HepG2 (cell line): Measurements from ENCODE around the gene BTBD6. TPM values are rescaled to one million over a fixed set of nuclear protein-coding genes. Genes with fewer than 3 reads are reported as not detected.

Experiments
- ATAC-seq: fragments of 200-7000 bp; cut with Tn5 transposase; 3 replicates; pipeline ENCODE4 v1.9.1; 2020; ENCODE audit warnings: mild to moderate bottlenecking, moderate library complexity
- BruUV-seq: library from RNA; stranded (reverse); fragments of 400-500 nt; replicated peaks from 2 replicates; lab custom pipeline; 2021; lab: Mats Ljungman, UMichigan
- CTCF ChIA-PET: fragments of 300-600 bp; formaldehyde crosslinking; extraction: SDS; loops from one replicate; lab custom pipeline; 2021; ENCODE audit warnings: low total read pairs, inconsistent platforms, low intra/inter-chr PET ratio; lab: Yijun Ruan, JAX
- POLR2A ChIA-PET: fragments of 350-600 bp; sonication (Branson Sonifier 250); formaldehyde crosslinking; loops from one replicate; lab custom pipeline; 2020; ENCODE audit warnings: antibody characterized with exemption, inconsistent platforms; lab: Yijun Ruan, JAX
- DNase-seq: peaks from one replicate; pipeline ENCODE4 v3.0.0-alpha.2; 2015; ENCODE audit warnings: low spot score
- FAIRE-seq: peaks from 3 replicates; lab custom pipeline; 2011; peaks lifted over from hg19 to GRCh38; lab: Jason Lieb, UNC
- H2AFZ ChIP-seq: one replicate; pipeline ENCODE4 v1.6.1; 2011; ENCODE audit warnings: low read length, inconsistent platforms
- H3K27ac ChIP-seq: fragments of 300-600 bp; 3 replicates; pipeline ENCODE4 v1.8.0; 2011; ENCODE audit warnings: mixed run types, mild to moderate bottlenecking, mixed read lengths, low read length, inconsistent platforms; ENCODE audit not compliant: insufficient read depth; ENCODE audit errors: extremely low read length
- H3K27me3 ChIP-seq, 2 experiments: fragments of 200-600 bp in 1 of 2; 2 replicates in 1 of 2; 3 replicates in 1 of 2; pipeline versions ENCODE4 v1.6.0 to v1.8.0; 2011; ENCODE audit warnings: low read length in 2 of 2, mild to moderate bottlenecking in 2 of 2, moderate library complexity in 2 of 2, inconsistent platforms in 1 of 2; ENCODE audit not compliant: insufficient read depth in 2 of 2, control insufficient read depth in 1 of 2
- H3K36me3 ChIP-seq, 2 experiments: fragments of 200-600 bp in 1 of 2; replicated peaks in 1 of 2; 2 replicates in 1 of 2; 3 replicates in 1 of 2; pipeline versions ENCODE4 v1.5.1 to v1.8.0; 2011; ENCODE audit warnings: low read length in 2 of 2, inconsistent platforms in 1 of 2; ENCODE audit not compliant: insufficient read depth in 2 of 2, control insufficient read depth in 1 of 2
- H3K4me1 ChIP-seq: 2 replicates; pipeline ENCODE4 v1.5.1; 2012; ENCODE audit warnings: low read length, inconsistent platforms; ENCODE audit not compliant: insufficient read depth
- H3K4me2 ChIP-seq: 2 replicates; pipeline ENCODE4 v1.6.0; 2011; ENCODE audit warnings: low read depth, low read length, inconsistent platforms
- H3K4me3 ChIP-seq, 3 experiments: fragments of 200-600 bp in 1 of 3; sonication (generic), shearing (Covaris generic) in 1 of 3; replicated peaks in 1 of 3; 2 replicates each; pipeline ENCODE4 v1.5.1; 2011 to 2016; ENCODE audit warnings: low read length in 3 of 3, inconsistent platforms in 2 of 3, low read depth in 2 of 3, mild to moderate bottlenecking in 2 of 3, control low read depth in 1 of 3, mixed read lengths in 1 of 3; ENCODE audit not compliant: insufficient read depth in 1 of 3
- H3K79me2 ChIP-seq: one replicate; pipeline ENCODE4 v1.6.1; 2011; ENCODE audit warnings: low read length, inconsistent platforms; ENCODE audit not compliant: insufficient read depth
- H3K9ac ChIP-seq: 2 replicates; pipeline ENCODE4 v1.6.0; 2011; ENCODE audit warnings: mild to moderate bottlenecking, low read depth, low read length, inconsistent platforms; ENCODE audit not compliant: insufficient read depth
- H3K9me3 ChIP-seq: 2 replicates; pipeline ENCODE4 v1.5.1; 2012; ENCODE audit warnings: mild to moderate bottlenecking, low read length
- H4K20me1 ChIP-seq: 2 replicates; pipeline ENCODE4 v1.6.0; 2011; ENCODE audit warnings: inconsistent platforms, mild to moderate bottlenecking, low read length, moderate library complexity; ENCODE audit not compliant: insufficient read depth
- ASH2L ChIP-seq: fragments of 300-600, 200-600 bp; sonication (generic); IDR thresholded peaks from 2 replicates; pipeline ENCODE4 v1.7.0; 2017; ENCODE audit warnings: low read depth, mild to moderate bottlenecking, moderate library complexity, mixed read lengths, low read length; ENCODE audit not compliant: insufficient read length
- CBX1 ChIP-seq: IDR thresholded peaks from one replicate; pipeline ENCODE4 v1.6.1; 2016; ENCODE audit warnings: antibody characterized with exemption, low read depth
- CHCHD3 ChIP-seq: sonication (generic); formaldehyde crosslinking; IDR thresholded peaks from 2 replicates; pipeline ENCODE4 v1.8.0; 2022; ENCODE audit warnings: mild to moderate bottlenecking, missing genetic modification reagents, moderate library complexity
- GRHL1 ChIP-seq: sonication (generic); formaldehyde crosslinking; conservative IDR thresholded peaks from 2 replicates; pipeline ENCODE4 v1.8.0; 2022; ENCODE audit warnings: missing genetic modification reagents
- NFE2L2 ChIP-seq: fragments of 150-350 bp; IDR thresholded peaks from 2 replicates; pipeline ENCODE4 v1.6.1; 2014; ENCODE audit warnings: low read length
- ZFP36L2 ChIP-seq: sonication (generic); formaldehyde crosslinking; IDR thresholded peaks from 2 replicates; pipeline ENCODE4 v1.4.0; 2020; ENCODE audit warnings: missing genetic modification reagents
- ZFP82 ChIP-seq: sonication (generic); formaldehyde crosslinking; IDR thresholded peaks from 2 replicates; pipeline ENCODE4 v1.5.1; 2020; ENCODE audit warnings: mild to moderate bottlenecking, missing genetic modification reagents, borderline replicate concordance
- ZNF382 ChIP-seq: sonication (generic); formaldehyde crosslinking; IDR thresholded peaks from 2 replicates; pipeline ENCODE4 v1.5.0; 2020; ENCODE audit warnings: missing genetic modification reagents, mild to moderate bottlenecking, borderline replicate concordance
- ZNF550 ChIP-seq: sonication (generic); formaldehyde crosslinking; IDR thresholded peaks from 2 replicates; pipeline ENCODE4 v1.4.0; 2020; ENCODE audit warnings: mild to moderate bottlenecking, missing genetic modification reagents, borderline replicate concordance
- ZNF557 ChIP-seq: sonication (generic); formaldehyde crosslinking; IDR thresholded peaks from 2 replicates; pipeline ENCODE4 v1.4.0; 2020; ENCODE audit warnings: missing genetic modification reagents
- ZNF672 ChIP-seq: sonication (generic); formaldehyde crosslinking; IDR thresholded peaks from 2 replicates; pipeline ENCODE4 v1.8.1; 2022; ENCODE audit warnings: missing genetic modification reagents
- WGBS: methylation state at CpG from one replicate; pipeline ENCODE4 v1.1.6; 2017; ENCODE audit warnings: low lambda C conversion rate; 5-methylcytosine and 5-hydroxymethylcytosine counted together
- in situ Hi-C: cut with HindIII; loops from 2 replicates; pipeline ENCODE4 v1.10.0; 2017; ENCODE audit warnings: low pct_unique_long_range_greater_than_20kb; ENCODE audit not compliant: extremely low pct_ligation_motif_present
- intact Hi-C: fragments of 100-400 bp; cut with micrococcal nuclease; formaldehyde crosslinking; loops from one replicate; pipeline ENCODE4 v1.10.0; 2022; ENCODE audit not compliant: unreplicated experiment
- polyA plus RNA-seq, 8 experiments: library from polyadenylated mRNA; depleted of rRNA in 3 of 8; stranded (reverse) in 7 of 8; unstranded in 1 of 8; fragments of >200 nt; fragmentation: Illumina TruSeq in 4 of 8; extraction: Trizol in 4 of 8; gene quantifications; 2 replicates each; pipeline versions ENCODE4 v1.2.1 to v1.2.3, GENCODE V29; 2011 to 2016; ENCODE audit warnings: low read depth in 4 of 8, missing spikeins in 1 of 8, mixed read lengths in 1 of 8; ENCODE audit not compliant: insufficient read depth in 1 of 8
- total RNA-seq, 5 experiments: library from RNA; depleted of rRNA; stranded (reverse); fragments of >200 nt; fragmentation: Illumina TruSeq; extraction: Trizol; gene quantifications; 2 replicates each; pipeline ENCODE4 v1.2.3, GENCODE V29; 2016; ENCODE audit warnings: low read depth in 1 of 5
- TF ChIP-seq, protein P1 (sequence below): sonication (generic); formaldehyde crosslinking; IDR thresholded peaks from 2 replicates; pipeline ENCODE4 v1.4.0; 2020; ENCODE audit warnings: missing genetic modification reagents

Gene BTBD6
- total and polyA plus RNA-seq, 2 of the 13 experiments (the other 11 are each of a cell fraction or from before 2014, with no cell fraction given) = not detected

- ChIA-PET CTCF (no interaction called here), POLR2A (no interaction called here)
- H3K9me3 ChIP-seq = no peaks in the 10 kb centered on the region
- 98% methylated on average over 5 of the region's 11 CpGs for WGBS
- H3K4me1 ChIP-seq = no peaks in the 10 kb centered on the region
- FAIRE-seq = no peak
- H3K27me3 ChIP-seq = no peaks in the 10 kb centered on the region
- ATAC-seq = no peak
- H3K27ac ChIP-seq = no peak overlapping the region
- H2AFZ ChIP-seq = no peak overlapping the region
- no peak overlapping the region for H3K9ac ChIP-seq
- no peak overlapping the region for H3K4me2 ChIP-seq
- no peak overlapping the region for H3K4me3 ChIP-seq
- no peaks in the 10 kb centered on the region for H3K79me2 ChIP-seq
- peaks cover 25 to 30% of the 10 kb centered on the region in 2 experiments; a peak in 4 of 5 replicates for H3K36me3 ChIP-seq
- BruUV-seq = no TSS peak
- intact Hi-C loops (no loop called here), in situ Hi-C loops (no loop called here)
- H4K20me1 ChIP-seq = no peaks in the 10 kb centered on the region
- TF ChIP-seq CHCHD3 (CRISPR knock-in tag) = no peak
- TF ChIP-seq ZNF557 (CRISPR knock-in tag) = no peak
- no peak for TF ChIP-seq ZNF382
- TF ChIP-seq ASH2L = no peak
- TF ChIP-seq NFE2L2 = no peak
- TF ChIP-seq ZFP36L2 (CRISPR knock-in tag) = no peak
- no peak for DNase-seq
Measured at GRCh38 chr14:105217774-105218173, 30.6 kb upstream of the BTBD6 start.

DNA sequence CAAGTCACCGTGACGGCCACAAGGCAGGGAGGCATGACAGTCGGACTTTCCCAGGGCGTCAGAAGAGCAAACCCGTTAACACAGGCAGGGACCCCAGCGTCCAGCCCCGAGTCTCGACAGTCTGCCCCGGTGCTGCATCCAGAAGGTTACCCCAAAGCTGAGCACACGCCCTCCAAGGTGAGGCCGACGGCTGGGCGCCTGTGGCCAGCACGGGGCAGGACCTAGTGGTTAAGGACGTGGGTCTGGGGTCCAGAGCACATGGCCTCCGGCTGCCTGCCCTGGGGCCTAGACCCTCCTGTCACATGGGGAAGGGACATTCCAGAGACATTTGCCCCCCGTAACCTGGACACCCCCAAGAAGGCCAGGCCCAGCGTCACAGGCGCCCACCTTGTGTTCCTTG, 29.7 kb upstream of the BTBD6 start:
- Histone ChIP-seq H3K4me2 (no peak overlapping the region), H3K27me3 (no peaks in the 10 kb centered on the region), H3K4me1 (no peaks in the 10 kb centered on the region), H3K9me3 (no peaks in the 10 kb centered on the region), H4K20me1 (no peaks in the 10 kb centered on the region), H3K36me3 (peaks cover 20 to 23% of the 10 kb centered on the region in 2 experiments; a peak in 4 of 5 replicates), H3K79me2 (no peaks in the 10 kb centered on the region), H2AFZ (no peak overlapping the region), H3K27ac (no peak overlapping the region), H3K4me3 (no peak overlapping the region), H3K9ac (no peak overlapping the region)
- 100% methylated on average over 6 of the region's 19 CpGs for WGBS
- BruUV-seq = no TSS peak
- in situ Hi-C loops = no loop called here
- intact Hi-C loops = no loop called here
- DNase-seq (no peak), FAIRE-seq (no peak), ATAC-seq (no peak)
- ChIA-PET POLR2A (no interaction called here), CTCF (no interaction called here)
- TF ChIP-seq ZFP82 (CRISPR knock-in tag) (no peak), ZNF550 (CRISPR knock-in tag) (no peak), GRHL1 (CRISPR knock-in tag) (no peak), ZNF672 (CRISPR knock-in tag) (no peak), CBX1 (no peak)
- TF ChIP-seq, protein P1, sequence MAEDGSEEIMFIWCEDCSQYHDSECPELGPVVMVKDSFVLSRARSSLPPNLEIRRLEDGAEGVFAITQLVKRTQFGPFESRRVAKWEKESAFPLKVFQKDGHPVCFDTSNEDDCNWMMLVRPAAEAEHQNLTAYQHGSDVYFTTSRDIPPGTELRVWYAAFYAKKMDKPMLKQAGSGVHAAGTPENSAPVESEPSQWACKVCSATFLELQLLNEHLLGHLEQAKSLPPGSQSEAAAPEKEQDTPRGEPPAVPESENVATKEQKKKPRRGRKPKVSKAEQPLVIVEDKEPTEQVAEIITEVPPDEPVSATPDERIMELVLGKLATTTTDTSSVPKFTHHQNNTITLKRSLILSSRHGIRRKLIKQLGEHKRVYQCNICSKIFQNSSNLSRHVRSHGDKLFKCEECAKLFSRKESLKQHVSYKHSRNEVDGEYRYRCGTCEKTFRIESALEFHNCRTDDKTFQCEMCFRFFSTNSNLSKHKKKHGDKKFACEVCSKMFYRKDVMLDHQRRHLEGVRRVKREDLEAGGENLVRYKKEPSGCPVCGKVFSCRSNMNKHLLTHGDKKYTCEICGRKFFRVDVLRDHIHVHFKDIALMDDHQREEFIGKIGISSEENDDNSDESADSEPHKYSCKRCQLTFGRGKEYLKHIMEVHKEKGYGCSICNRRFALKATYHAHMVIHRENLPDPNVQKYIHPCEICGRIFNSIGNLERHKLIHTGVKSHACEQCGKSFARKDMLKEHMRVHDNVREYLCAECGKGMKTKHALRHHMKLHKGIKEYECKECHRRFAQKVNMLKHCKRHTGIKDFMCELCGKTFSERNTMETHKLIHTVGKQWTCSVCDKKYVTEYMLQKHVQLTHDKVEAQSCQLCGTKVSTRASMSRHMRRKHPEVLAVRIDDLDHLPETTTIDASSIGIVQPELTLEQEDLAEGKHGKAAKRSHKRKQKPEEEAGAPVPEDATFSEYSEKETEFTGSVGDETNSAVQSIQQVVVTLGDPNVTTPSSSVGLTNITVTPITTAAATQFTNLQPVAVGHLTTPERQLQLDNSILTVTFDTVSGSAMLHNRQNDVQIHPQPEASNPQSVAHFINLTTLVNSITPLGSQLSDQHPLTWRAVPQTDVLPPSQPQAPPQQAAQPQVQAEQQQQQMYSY (CRISPR knock-in tag) = no peak
